Fibroblast of lung (primary cell): Measurements from ENCODE around the gene HAND1. TPM values are rescaled to one million over a fixed set of nuclear protein-coding genes. Genes with fewer than 3 reads are reported as not detected.

Experiments used
- DNase-seq, 2 donors: peaks; one replicate each; pipeline versions ENCODE4 v3.0.0 to v3.0.0-alpha.2; 2010; ENCODE audit warnings: low read depth in 2 of 2
- H2AFZ ChIP-seq: 2 replicates; pipeline ENCODE4 v1.5.1; 2012; ENCODE audit warnings: low read length, control low read depth, inconsistent platforms
- H3K27ac ChIP-seq: 2 replicates; pipeline ENCODE4 v1.5.1; 2011; ENCODE audit warnings: low read length, control low read depth; ENCODE audit not compliant: insufficient read depth
- H3K27me3 ChIP-seq: 2 replicates; pipeline ENCODE4 v1.5.1; 2011; ENCODE audit warnings: mild to moderate bottlenecking, low read length; ENCODE audit not compliant: control insufficient read depth, insufficient read depth
- H3K36me3 ChIP-seq: 2 replicates; pipeline ENCODE4 v1.5.1; 2011; ENCODE audit warnings: low read length; ENCODE audit not compliant: control insufficient read depth, insufficient read depth
- H3K4me1 ChIP-seq: 2 replicates; pipeline ENCODE4 v1.5.1; 2011; ENCODE audit warnings: low read length; ENCODE audit not compliant: control insufficient read depth, insufficient read depth; ENCODE audit errors: extremely low read depth
- H3K4me2 ChIP-seq: 2 replicates; pipeline ENCODE4 v1.5.1; 2011; ENCODE audit warnings: low read length, control low read depth; ENCODE audit not compliant: insufficient read depth; ENCODE audit errors: extremely low read depth
- H3K4me3 ChIP-seq, 4 experiments: fragments of 200-600 bp in 1 of 4; sonication (generic) in 1 of 4; replicated peaks in 1 of 4; 2 replicates each; pipeline ENCODE4 v1.5.1; 2011 to 2016; ENCODE audit warnings: low read length in 4 of 4, low read depth in 3 of 4, mild to moderate bottlenecking in 3 of 4, control low read depth in 2 of 4, inconsistent platforms in 1 of 4, mixed read lengths in 1 of 4; ENCODE audit not compliant: insufficient read depth in 1 of 4; ENCODE audit errors: control extremely low read depth in 1 of 4
- H3K79me2 ChIP-seq: 2 replicates; pipeline ENCODE4 v1.5.1; 2012; ENCODE audit warnings: mild to moderate bottlenecking, low read length, inconsistent platforms; ENCODE audit not compliant: control insufficient read depth, insufficient read depth
- H3K9ac ChIP-seq: 2 replicates; pipeline ENCODE4 v1.5.1; 2011; ENCODE audit warnings: mild to moderate bottlenecking, low read length, control low read depth; ENCODE audit not compliant: insufficient read depth
- H3K9me3 ChIP-seq: 2 replicates; pipeline ENCODE4 v1.5.1; 2012; ENCODE audit warnings: low read depth, low read length; ENCODE audit not compliant: control insufficient read depth, insufficient read depth
- H4K20me1 ChIP-seq: 2 replicates; pipeline ENCODE4 v1.5.1; 2011; ENCODE audit warnings: low read length; ENCODE audit not compliant: control insufficient read depth, insufficient read depth; ENCODE audit errors: extremely low read depth
- EZH2 ChIP-seq: IDR thresholded peaks from 2 replicates; pipeline ENCODE4 v1.5.1; 2012; ENCODE audit warnings: low read length, control low read depth, mild to moderate bottlenecking; ENCODE audit errors: missing control alignments
- polyA plus RNA-seq, 2 donors: library from polyadenylated mRNA; depleted of rRNA in 1 of 2; stranded (reverse) in 1 of 2; unstranded in 1 of 2; fragments of >200 nt; gene quantifications; 2 replicates each; pipeline ENCODE4 v1.2.1, GENCODE V29; 2011 to 2012; ENCODE audit warnings: missing spikeins in 1 of 2
- total RNA-seq: library from RNA; depleted of rRNA; stranded (reverse); fragments of >200 nt; gene quantifications from 2 replicates; pipeline ENCODE4 v1.2.1, GENCODE V29; 2014
- TF ChIP-seq, protein P1 (sequence below), 2 donors: IDR thresholded peaks in 1 of 2; conservative IDR thresholded peaks in 1 of 2; 1 replicate in 1 of 2; 2 replicates in 1 of 2; pipeline ENCODE4 v1.5.1; 2011 to 2012; ENCODE audit warnings: low read length in 2 of 2, control low read depth in 1 of 2, inconsistent platforms in 1 of 2, low read depth in 1 of 2, mild to moderate bottlenecking in 1 of 2

HAND1 gene
- total and polyA plus RNA-seq, 2 donors (not counting 1 experiment from before 2014, with no cell fraction given): not detected

DNA sequence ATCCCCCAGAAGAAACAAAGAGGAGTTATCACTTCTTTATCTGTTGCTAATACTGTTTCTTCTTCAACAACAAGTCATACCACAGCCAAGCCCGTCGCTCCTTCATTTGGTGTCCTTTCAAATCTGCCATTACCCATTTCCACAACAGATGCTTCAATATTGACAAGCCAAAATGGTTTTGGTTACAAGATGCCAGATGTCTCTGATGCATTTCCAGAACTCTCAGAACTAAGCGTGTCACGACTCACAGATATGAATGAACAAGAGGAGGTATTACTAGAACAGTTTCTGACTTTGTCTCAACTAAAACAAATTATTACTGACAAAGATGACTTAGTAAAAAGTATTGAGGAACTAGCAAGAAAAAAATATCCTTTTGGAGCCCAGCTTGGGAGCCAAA, 16.0 kb upstream of the HAND1 start:
- no peaks in the 10 kb centered on the region for H4K20me1 ChIP-seq
- no peak for TF ChIP-seq EZH2
- TF ChIP-seq, protein P1, sequence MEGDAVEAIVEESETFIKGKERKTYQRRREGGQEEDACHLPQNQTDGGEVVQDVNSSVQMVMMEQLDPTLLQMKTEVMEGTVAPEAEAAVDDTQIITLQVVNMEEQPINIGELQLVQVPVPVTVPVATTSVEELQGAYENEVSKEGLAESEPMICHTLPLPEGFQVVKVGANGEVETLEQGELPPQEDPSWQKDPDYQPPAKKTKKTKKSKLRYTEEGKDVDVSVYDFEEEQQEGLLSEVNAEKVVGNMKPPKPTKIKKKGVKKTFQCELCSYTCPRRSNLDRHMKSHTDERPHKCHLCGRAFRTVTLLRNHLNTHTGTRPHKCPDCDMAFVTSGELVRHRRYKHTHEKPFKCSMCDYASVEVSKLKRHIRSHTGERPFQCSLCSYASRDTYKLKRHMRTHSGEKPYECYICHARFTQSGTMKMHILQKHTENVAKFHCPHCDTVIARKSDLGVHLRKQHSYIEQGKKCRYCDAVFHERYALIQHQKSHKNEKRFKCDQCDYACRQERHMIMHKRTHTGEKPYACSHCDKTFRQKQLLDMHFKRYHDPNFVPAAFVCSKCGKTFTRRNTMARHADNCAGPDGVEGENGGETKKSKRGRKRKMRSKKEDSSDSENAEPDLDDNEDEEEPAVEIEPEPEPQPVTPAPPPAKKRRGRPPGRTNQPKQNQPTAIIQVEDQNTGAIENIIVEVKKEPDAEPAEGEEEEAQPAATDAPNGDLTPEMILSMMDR (conservative IDR thresholded peaks at IDR 0.05 in 1 of 2, IDR thresholded peaks at IDR 0.05 in 1 of 2; ENCODE audit: low read depth in 1 of 2, low read length in 2 of 2): no peak
- H3K27ac ChIP-seq: no peak overlapping the region
- no peak for DNase-seq
- H3K9ac ChIP-seq: no peak overlapping the region
- no peak overlapping the region for H2AFZ ChIP-seq
- H3K27me3 ChIP-seq: peaks cover 4% of the 10 kb centered on the region
- no peaks in the 10 kb centered on the region for H3K36me3 ChIP-seq
- H3K9me3 ChIP-seq: no peaks in the 10 kb centered on the region
- H3K79me2 ChIP-seq: no peaks in the 10 kb centered on the region
- no peak overlapping the region for H3K4me3 ChIP-seq
- no peaks in the 10 kb centered on the region for H3K4me1 ChIP-seq
- H3K4me2 ChIP-seq: no peak overlapping the region

DNA sequence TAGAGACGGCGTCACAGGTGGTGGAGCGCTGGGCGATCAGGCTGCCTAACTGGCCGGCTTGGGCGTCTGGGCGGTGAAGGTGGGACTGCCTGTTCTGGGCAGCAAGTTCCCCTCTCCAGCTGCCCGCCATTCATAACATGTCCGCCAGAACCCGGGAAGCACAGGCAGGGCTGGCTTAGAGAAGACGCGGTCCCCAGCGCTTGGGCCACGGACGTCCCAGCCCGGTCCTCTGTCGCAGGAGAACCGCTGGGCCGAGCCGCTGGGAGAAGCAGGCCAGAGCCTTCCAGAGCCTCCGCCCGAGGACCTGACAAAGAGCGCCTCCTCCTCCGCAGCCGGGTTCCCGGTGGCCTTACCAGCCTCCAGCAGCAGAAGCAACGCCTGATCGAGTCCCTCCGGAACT, 15.2 kb upstream of the HAND1 start:
- no peaks in the 10 kb centered on the region for H3K9me3 ChIP-seq
- no peaks in the 10 kb centered on the region for H3K36me3 ChIP-seq
- H3K4me2 ChIP-seq: no peak overlapping the region
- H3K27ac ChIP-seq: no peak overlapping the region
- H3K4me3 ChIP-seq: no peak overlapping the region
- no peak for DNase-seq
- no peaks in the 10 kb centered on the region for H3K4me1 ChIP-seq
- peaks cover 4% of the 10 kb centered on the region for H3K27me3 ChIP-seq
- no peak overlapping the region for H2AFZ ChIP-seq
- H3K9ac ChIP-seq: no peak overlapping the region
- no peak for TF ChIP-seq EZH2
- TF ChIP-seq, protein P1 (conservative IDR thresholded peaks at IDR 0.05 in 1 of 2, IDR thresholded peaks at IDR 0.05 in 1 of 2; ENCODE audit: low read depth in 1 of 2, low read length in 2 of 2): no peak
- no peaks in the 10 kb centered on the region for H3K79me2 ChIP-seq
- H4K20me1 ChIP-seq: no peaks in the 10 kb centered on the region

DNA sequence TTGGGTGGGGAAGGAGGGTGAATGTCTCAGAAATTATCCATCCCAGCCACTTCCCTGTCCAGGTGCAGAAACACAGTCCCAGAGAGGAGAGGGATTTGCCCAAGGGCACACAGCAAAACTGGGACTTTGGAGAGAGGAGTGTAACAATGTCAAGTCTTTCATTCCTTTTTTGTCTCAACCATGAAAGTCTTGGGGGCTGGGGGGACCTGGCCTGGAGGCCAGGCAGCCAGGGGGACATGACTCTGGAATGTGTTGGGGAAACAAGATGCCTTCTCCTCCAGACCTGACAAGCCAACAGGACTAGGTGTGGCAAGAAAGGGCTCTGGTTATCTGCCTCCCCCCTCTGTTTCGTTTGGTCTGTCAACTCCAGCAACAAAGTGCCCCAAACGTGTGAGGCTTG, 13.9 kb upstream of the HAND1 start:
- Histone ChIP-seq H3K4me1 (no peaks in the 10 kb centered on the region), H3K9me3 (no peaks in the 10 kb centered on the region), H3K4me2 (no peak overlapping the region), H4K20me1 (no peaks in the 10 kb centered on the region), H3K27me3 (peaks cover 9% of the 10 kb centered on the region), H3K27ac (no peak overlapping the region), H2AFZ (no peak overlapping the region), H3K9ac (no peak overlapping the region), H3K79me2 (no peaks in the 10 kb centered on the region), H3K4me3 (no peak overlapping the region), H3K36me3 (no peaks in the 10 kb centered on the region)
- TF ChIP-seq EZH2: no peak
- TF ChIP-seq, protein P1 (conservative IDR thresholded peaks at IDR 0.05 in 1 of 2, IDR thresholded peaks at IDR 0.05 in 1 of 2; ENCODE audit: low read depth in 1 of 2, low read length in 2 of 2): no peak
- no peak for DNase-seq
